Measurements from ENCODE around the gene BUD23.

- TF ChIP-seq POLR2A (IDR thresholded peaks at IDR 0.05; ENCODE audit: low read depth, low read length) (no peak), POLR2AphosphoS5 (IDR thresholded peaks at IDR 0.05; ENCODE audit: low read depth, low read length) (no peak)
Measured at GRCh38 chr7:73728551-73728950, 45.2 kb downstream of the BUD23 start.

Measured in GM12892 (cell line).